Measurements from ENCODE around the gene HDAC9.

- TF ChIP-seq EZH2phosphoT487 (IDR thresholded peaks at IDR 0.05; ENCODE audit: borderline replicate concordance), result no peak
- TF ChIP-seq, protein P1, sequence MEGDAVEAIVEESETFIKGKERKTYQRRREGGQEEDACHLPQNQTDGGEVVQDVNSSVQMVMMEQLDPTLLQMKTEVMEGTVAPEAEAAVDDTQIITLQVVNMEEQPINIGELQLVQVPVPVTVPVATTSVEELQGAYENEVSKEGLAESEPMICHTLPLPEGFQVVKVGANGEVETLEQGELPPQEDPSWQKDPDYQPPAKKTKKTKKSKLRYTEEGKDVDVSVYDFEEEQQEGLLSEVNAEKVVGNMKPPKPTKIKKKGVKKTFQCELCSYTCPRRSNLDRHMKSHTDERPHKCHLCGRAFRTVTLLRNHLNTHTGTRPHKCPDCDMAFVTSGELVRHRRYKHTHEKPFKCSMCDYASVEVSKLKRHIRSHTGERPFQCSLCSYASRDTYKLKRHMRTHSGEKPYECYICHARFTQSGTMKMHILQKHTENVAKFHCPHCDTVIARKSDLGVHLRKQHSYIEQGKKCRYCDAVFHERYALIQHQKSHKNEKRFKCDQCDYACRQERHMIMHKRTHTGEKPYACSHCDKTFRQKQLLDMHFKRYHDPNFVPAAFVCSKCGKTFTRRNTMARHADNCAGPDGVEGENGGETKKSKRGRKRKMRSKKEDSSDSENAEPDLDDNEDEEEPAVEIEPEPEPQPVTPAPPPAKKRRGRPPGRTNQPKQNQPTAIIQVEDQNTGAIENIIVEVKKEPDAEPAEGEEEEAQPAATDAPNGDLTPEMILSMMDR (conservative IDR thresholded peaks at IDR 0.05; ENCODE audit: low read length), result no peak
Observed at GRCh38 chr7:18941207-18941606, 445.7 kb downstream of the HDAC9 start.

Data from Loucy (cell line).